ENCODE measurements around the gene LRP6. TPM values are rescaled to one million over a fixed set of nuclear protein-coding genes. Genes with fewer than 3 reads are reported as not detected.

Gene LRP6
- total and polyA plus RNA-seq, 2 experiments from 2014 or later: 17.5 to 42.4 TPM

DNA sequence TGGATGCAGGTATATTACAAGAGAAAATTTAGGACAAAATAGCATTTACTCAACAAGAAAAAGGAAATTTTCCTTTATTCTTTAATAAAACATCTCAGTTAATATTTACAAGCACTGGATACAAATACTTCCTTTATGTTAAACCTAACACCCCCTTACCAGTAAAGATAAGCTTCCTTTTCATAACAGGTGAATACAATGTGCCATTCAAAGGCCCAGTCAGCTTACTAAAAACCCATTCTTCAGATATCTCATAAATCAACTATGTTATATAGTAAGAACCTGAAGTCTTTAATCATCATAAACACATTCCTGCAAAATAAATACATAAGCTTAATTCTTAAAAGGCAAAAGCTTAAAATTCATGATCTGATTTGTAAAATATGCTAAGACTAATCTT, 52.6 kb downstream of the LRP6 start:
- no peak overlapping the region for H3K4me2 ChIP-seq
- H3K27me3 ChIP-seq: no peaks in the 10 kb centered on the region
- H3K4me1 ChIP-seq (ENCODE audit: insufficient read depth): peaks cover 8% of the 10 kb centered on the region
- DNase-seq (ENCODE audit: low spot score): no peak
- no peak overlapping the region for H3K4me3 ChIP-seq
- peaks cover 47% of the 10 kb centered on the region for H4K20me1 ChIP-seq (ENCODE audit: insufficient read depth, poor library complexity, severe bottlenecking)
- no peak overlapping the region for H2AFZ ChIP-seq
- H3K9me2 ChIP-seq (replicated peaks; ENCODE audit: insufficient read depth): no peaks in the 10 kb centered on the region
- H3K36me3 ChIP-seq (replicated peaks; ENCODE audit: insufficient read depth, low read depth): no peaks in the 10 kb centered on the region
- H3K9me3 ChIP-seq (ENCODE audit: low read depth): no peaks in the 10 kb centered on the region
- no peak overlapping the region for H3K27ac ChIP-seq
- H3K79me2 ChIP-seq: peaks cover 96% of the 10 kb centered on the region
- TF ChIP-seq EZH2phosphoT487 (IDR thresholded peaks at IDR 0.05; ENCODE audit: low read depth, severe bottlenecking, unreplicated experiment) (no peak), EZH2 (IDR thresholded peaks at IDR 0.05; ENCODE audit: borderline replicate concordance) (no peak)
- TF ChIP-seq, protein P1, sequence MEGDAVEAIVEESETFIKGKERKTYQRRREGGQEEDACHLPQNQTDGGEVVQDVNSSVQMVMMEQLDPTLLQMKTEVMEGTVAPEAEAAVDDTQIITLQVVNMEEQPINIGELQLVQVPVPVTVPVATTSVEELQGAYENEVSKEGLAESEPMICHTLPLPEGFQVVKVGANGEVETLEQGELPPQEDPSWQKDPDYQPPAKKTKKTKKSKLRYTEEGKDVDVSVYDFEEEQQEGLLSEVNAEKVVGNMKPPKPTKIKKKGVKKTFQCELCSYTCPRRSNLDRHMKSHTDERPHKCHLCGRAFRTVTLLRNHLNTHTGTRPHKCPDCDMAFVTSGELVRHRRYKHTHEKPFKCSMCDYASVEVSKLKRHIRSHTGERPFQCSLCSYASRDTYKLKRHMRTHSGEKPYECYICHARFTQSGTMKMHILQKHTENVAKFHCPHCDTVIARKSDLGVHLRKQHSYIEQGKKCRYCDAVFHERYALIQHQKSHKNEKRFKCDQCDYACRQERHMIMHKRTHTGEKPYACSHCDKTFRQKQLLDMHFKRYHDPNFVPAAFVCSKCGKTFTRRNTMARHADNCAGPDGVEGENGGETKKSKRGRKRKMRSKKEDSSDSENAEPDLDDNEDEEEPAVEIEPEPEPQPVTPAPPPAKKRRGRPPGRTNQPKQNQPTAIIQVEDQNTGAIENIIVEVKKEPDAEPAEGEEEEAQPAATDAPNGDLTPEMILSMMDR (IDR thresholded peaks at IDR 0.05; ENCODE audit: poor library complexity): no peak

DNA sequence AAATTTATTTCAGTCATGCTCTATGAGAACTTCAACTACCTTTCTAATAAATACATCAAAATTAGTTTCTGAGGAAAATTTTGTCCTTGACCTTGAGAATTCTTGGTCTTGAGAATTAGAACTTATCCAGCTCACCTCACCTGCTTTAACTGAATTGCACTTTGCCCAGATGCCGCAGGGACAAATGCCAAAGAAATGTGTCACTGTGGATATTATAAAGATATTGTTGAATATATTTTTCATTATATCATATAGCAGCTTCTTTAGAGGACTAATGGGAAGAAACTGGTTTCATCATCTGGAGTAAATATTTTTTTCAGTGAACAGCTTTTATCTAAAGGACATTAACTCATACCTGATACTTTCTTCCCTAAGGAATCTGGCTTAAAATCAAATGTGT, 54.1 kb downstream of the LRP6 start:
- no peak overlapping the region for H3K4me3 ChIP-seq
- DNase-seq (ENCODE audit: low spot score): no peak
- no peaks in the 10 kb centered on the region for H3K36me3 ChIP-seq (replicated peaks; ENCODE audit: insufficient read depth, low read depth)
- H3K27me3 ChIP-seq: no peaks in the 10 kb centered on the region
- peaks cover 96% of the 10 kb centered on the region for H3K79me2 ChIP-seq
- no peak overlapping the region for H3K4me2 ChIP-seq
- no peaks in the 10 kb centered on the region for H3K9me2 ChIP-seq (replicated peaks; ENCODE audit: insufficient read depth)
- H2AFZ ChIP-seq: no peak overlapping the region
- TF ChIP-seq EZH2phosphoT487 (IDR thresholded peaks at IDR 0.05; ENCODE audit: low read depth, severe bottlenecking, unreplicated experiment) (no peak), EZH2 (IDR thresholded peaks at IDR 0.05; ENCODE audit: borderline replicate concordance) (no peak)
- TF ChIP-seq, protein P1 (IDR thresholded peaks at IDR 0.05; ENCODE audit: poor library complexity): no peak
- H3K27ac ChIP-seq: no peak overlapping the region
- whole genome bisulfite sequencing (ENCODE audit: low lambda C conversion rate, missing lambda C conversion rate): 75% methylated on average over 1 of the region's 1 CpG
- H3K4me1 ChIP-seq (ENCODE audit: insufficient read depth): peaks cover 8% of the 10 kb centered on the region
- H4K20me1 ChIP-seq (ENCODE audit: insufficient read depth, poor library complexity, severe bottlenecking): peaks cover 49% of the 10 kb centered on the region
- H3K9me3 ChIP-seq (ENCODE audit: low read depth): no peaks in the 10 kb centered on the region

DNA sequence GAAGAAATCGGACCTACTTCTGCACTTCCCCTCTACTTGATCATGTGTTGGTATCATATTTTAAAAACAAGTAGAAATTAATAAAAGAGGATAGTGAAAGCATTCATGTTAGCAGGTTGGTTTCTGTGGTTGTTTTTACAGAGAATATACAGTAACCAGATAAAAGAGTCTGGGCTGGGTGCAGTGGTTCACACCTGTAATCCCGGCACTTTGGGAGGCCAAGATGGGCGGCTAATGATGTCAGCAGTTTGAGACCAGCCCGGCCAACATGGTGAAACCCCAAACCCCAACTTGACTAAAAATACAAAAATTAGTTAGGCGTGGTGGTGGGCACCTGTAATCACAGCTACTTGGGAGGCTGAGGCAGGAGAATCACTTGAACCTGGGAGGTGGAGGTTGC, 55.9 kb downstream of the LRP6 start:
- peaks cover 98% of the 10 kb centered on the region for H3K79me2 ChIP-seq

More for the DNA sequence above, 55.9 kb downstream of the LRP6 start:
- Histone ChIP-seq H3K9me2 (replicated peaks; ENCODE audit: insufficient read depth) (no peaks in the 10 kb centered on the region), H2AFZ (no peak overlapping the region), H3K4me3 (no peak overlapping the region), H3K4me1 (ENCODE audit: insufficient read depth) (peaks cover 5% of the 10 kb centered on the region), H3K9me3 (ENCODE audit: low read depth) (no peaks in the 10 kb centered on the region), H3K27ac (no peak overlapping the region), H3K36me3 (replicated peaks; ENCODE audit: insufficient read depth, low read depth) (no peaks in the 10 kb centered on the region), H3K27me3 (no peaks in the 10 kb centered on the region), H3K4me2 (no peak overlapping the region), H4K20me1 (ENCODE audit: insufficient read depth, poor library complexity, severe bottlenecking) (peaks cover 42% of the 10 kb centered on the region)
- DNase-seq (ENCODE audit: low spot score): no peak
- TF ChIP-seq, protein P1 (IDR thresholded peaks at IDR 0.05; ENCODE audit: poor library complexity): no peak
- TF ChIP-seq EZH2 (IDR thresholded peaks at IDR 0.05; ENCODE audit: borderline replicate concordance) (no peak), EZH2phosphoT487 (IDR thresholded peaks at IDR 0.05; ENCODE audit: low read depth, severe bottlenecking, unreplicated experiment) (no peak)
- 94% methylated on average over 5 of the region's 5 CpGs for WGBS (ENCODE audit: low lambda C conversion rate, missing lambda C conversion rate)

All from hepatocyte (in vitro differentiated cells).